NCI-H460 (cell line): ENCODE data around the gene MORN1. TPM values are rescaled to one million over a fixed set of nuclear protein-coding genes. Genes with fewer than 3 reads are reported as not detected.

Experiments used
- DNase-seq: peaks from one replicate; pipeline ENCODE4 v3.0.0-alpha.2; 2016; ENCODE audit warnings: low read depth; ENCODE audit errors: extremely low read depth
- total RNA-seq: library from RNA; depleted of rRNA; stranded (reverse); fragments of >200 nt; shearing (Covaris generic); gene quantifications from 2 replicates; pipeline ENCODE4 v1.2.3, GENCODE V29; 2014

Gene MORN1
- total RNA-seq, 1 experiment from 2014 or later = 12.2 TPM

DNA sequence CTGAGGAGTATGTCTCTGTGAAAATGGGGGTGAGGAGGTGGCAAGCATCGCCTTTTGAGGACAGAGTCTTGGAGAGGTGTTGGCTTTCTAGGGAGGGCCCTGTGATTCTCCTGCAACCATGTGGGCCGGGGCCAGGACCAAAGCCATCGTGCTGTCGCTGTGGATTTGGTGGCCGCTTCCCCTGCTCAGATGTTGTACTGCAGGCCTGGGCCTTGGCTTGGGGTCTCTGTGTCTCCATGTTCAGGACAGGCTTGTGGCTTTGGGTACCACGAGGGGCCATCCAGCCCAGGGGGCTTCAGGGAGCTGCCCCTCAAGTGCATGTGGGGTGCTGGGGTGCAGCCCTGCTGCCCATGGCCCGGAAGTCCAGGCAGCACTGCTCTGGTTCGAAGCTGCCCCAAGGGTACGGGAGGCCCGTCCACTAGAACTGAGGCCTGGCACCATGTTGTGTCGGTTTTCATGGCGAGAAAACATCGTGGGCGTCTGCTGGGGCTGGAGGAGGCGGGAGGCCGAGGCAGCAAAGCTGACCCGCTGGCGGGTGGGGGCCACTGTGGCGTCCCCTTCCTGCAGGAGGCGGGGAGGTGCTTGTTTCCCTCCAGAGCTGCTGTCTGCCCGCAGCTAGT, 107.9 kb downstream of the MORN1 start:
- DNase-seq = no peak

- DNase-seq = no peak
These were observed 108.6 kb downstream of the MORN1 start for GRCh38 chr1:2282556-2283270.

- no peak for DNase-seq
These were observed 111.5 kb downstream of the MORN1 start for GRCh38 chr1:2279817-2280216.

DNA sequence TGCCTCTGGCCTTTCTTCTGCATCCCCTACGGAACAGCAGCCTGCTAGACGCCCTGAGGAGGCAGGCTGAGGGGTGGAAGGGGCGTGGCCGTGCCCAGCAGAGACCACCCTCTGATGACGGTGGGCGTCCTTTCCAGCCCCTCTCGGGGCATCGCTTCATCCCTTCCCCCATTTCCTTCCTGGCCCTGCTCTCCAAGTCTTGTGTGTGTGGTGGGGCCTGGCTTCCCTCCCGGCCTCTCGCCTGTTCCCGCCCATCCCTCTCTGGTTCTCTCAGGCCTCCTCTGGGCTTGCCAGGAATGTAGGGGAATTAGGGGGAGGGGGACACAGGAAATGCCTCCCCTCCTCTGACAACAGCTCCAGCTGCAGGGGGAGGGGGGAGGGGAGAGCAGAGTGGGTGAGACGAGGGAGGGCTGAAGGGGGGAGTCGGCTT, 112.1 kb downstream of the MORN1 start:
- no peak for DNase-seq

GRCh38 chr1:2278591-2279209, 112.7 kb downstream of the MORN1 start:
- no peak for DNase-seq

- DNase-seq = no peak
These were observed 113.4 kb downstream of the MORN1 start for GRCh38 chr1:2277741-2278488.

GRCh38 chr1:2276803-2277580, 114.4 kb downstream of the MORN1 start:
- no peak for DNase-seq

- no peak for DNase-seq
These were observed 115.4 kb downstream of the MORN1 start for GRCh38 chr1:2275796-2276536.

DNA sequence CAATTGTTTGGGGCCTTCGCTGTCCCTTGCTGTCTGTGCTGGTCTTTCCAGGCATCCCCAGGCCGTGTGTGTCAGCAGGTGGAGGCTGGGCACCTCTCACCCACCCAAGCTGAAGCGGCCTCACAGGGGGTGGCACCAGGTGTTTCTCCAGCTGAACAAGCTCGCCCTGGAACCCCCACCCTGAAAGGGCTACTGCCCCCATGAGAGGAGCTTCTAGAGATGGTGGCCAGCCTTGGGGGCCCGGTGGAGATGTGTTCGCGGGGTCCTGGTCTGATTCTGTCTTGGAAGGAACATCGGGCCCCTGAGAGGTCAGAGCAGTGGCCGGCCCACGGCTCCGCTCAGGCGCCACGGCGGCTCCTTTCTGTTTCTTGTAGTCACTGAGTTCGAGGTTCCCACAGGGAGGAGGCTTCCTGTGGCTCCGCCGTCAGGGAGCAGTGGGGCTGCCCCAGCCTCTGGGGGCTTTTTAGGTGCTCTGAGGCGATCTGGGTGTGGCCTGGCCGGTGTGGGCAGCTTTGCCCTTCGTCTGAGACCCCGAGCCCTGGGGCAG, 116.4 kb downstream of the MORN1 start:
- DNase-seq = no peak

GRCh38 chr1:2274231-2274928, 117.0 kb downstream of the MORN1 start:
- DNase-seq = no peak

- no peak for DNase-seq
These were observed 117.8 kb downstream of the MORN1 start for GRCh38 chr1:2273401-2274090.

- no peak for DNase-seq
These were observed 118.5 kb downstream of the MORN1 start for GRCh38 chr1:2272686-2273400.

GRCh38 chr1:2271841-2272655, 119.3 kb downstream of the MORN1 start:
- DNase-seq = no peak
